Mesendoderm (in vitro differentiated cells): ENCODE results near the gene ETNPPL.
A peak's percentile ranks its signal among the peaks of the same experiment; 100 is the strongest.

ENCODE experiments used
- DNase-seq: peaks from one replicate; pipeline ENCODE4 v3.0.0; 2013
- H2AK5ac ChIP-seq: 2 replicates; pipeline ENCODE4 v1.6.1; 2013; ENCODE audit warnings: low read length, inconsistent platforms
- H2BK120ac ChIP-seq: 2 replicates; pipeline ENCODE4 v1.6.1; 2013; ENCODE audit warnings: low read depth, mild to moderate bottlenecking, low read length, moderate library complexity, mixed read lengths
- H2BK15ac ChIP-seq: replicated peaks from 2 replicates; pipeline ENCODE4 v1.6.1; 2013; ENCODE audit warnings: low read depth, mild to moderate bottlenecking, moderate library complexity
- H2BK5ac ChIP-seq: 2 replicates; pipeline ENCODE4 v1.6.1; 2013; ENCODE audit warnings: low read length, inconsistent platforms
- H3K18ac ChIP-seq: 2 replicates; pipeline ENCODE4 v1.6.1; 2013; ENCODE audit warnings: mild to moderate bottlenecking, low read length, mixed read lengths
- H3K23ac ChIP-seq: one replicate; pipeline ENCODE4 v1.6.1; 2013; ENCODE audit warnings: low read length
- H3K27ac ChIP-seq: 2 replicates; pipeline ENCODE4 v1.5.1; 2013; ENCODE audit warnings: low read depth, mild to moderate bottlenecking, inconsistent platforms, low read length, moderate library complexity
- H3K27me3 ChIP-seq: 2 replicates; pipeline ENCODE4 v1.6.1; 2013; ENCODE audit warnings: low read length, control low read depth, mild to moderate bottlenecking, inconsistent platforms; ENCODE audit not compliant: insufficient read depth, poor library complexity
- H3K36me3 ChIP-seq: 2 replicates; pipeline ENCODE4 v1.6.1; 2013; ENCODE audit warnings: low read length, inconsistent platforms; ENCODE audit not compliant: control insufficient read depth, insufficient read depth
- H3K4ac ChIP-seq: one replicate; pipeline ENCODE4 v1.6.1; 2013; ENCODE audit warnings: low read depth, mild to moderate bottlenecking, low read length, moderate library complexity
- H3K4me1 ChIP-seq: 2 replicates; pipeline ENCODE4 v1.6.1; 2013; ENCODE audit warnings: low read depth, low read length, inconsistent platforms; ENCODE audit not compliant: control insufficient read depth
- H3K4me2 ChIP-seq: 2 replicates; pipeline ENCODE4 v1.6.1; 2013; ENCODE audit warnings: low read length
- H3K4me3 ChIP-seq: 2 replicates; pipeline ENCODE4 v1.5.1; 2013; ENCODE audit warnings: mild to moderate bottlenecking, low read length
- H3K56ac ChIP-seq: one replicate; pipeline ENCODE4 v1.6.1; 2013; ENCODE audit warnings: low read length
- H3K79me1 ChIP-seq: 2 replicates; pipeline ENCODE4 v1.6.1; 2013; ENCODE audit warnings: low read length, inconsistent platforms
- H3K79me2 ChIP-seq: 2 replicates; pipeline ENCODE4 v1.6.1; 2013; ENCODE audit warnings: mild to moderate bottlenecking, low read length; ENCODE audit not compliant: control insufficient read depth, insufficient read depth
- H3K9ac ChIP-seq: 2 replicates; pipeline ENCODE4 v1.6.1; 2013; ENCODE audit warnings: low read length, inconsistent platforms
- H4K5ac ChIP-seq: one replicate; pipeline ENCODE4 v1.6.1; 2013; ENCODE audit warnings: low read length
- H4K8ac ChIP-seq: one replicate; pipeline ENCODE4 v1.6.1; 2013; ENCODE audit warnings: low read depth, mild to moderate bottlenecking, control low read depth, low read length, moderate library complexity
- WGBS: extraction: QIAGEN DNeasy Blood & Tissue Kit; methylation state at CpG from one replicate; pipeline ENCODE4 v1.1.7; 2013; ENCODE audit warnings: low lambda C conversion rate, missing lambda C conversion rate; ENCODE audit not compliant: insufficient coverage; ENCODE audit errors: extremely low coverage; 5-methylcytosine and 5-hydroxymethylcytosine counted together

ETNPPL gene

GRCh38 chr4:108774809-108775530 is 12.1 kb upstream of the ETNPPL start:
- H2BK5ac ChIP-seq: no peak overlapping the region
- no peak overlapping the region for H3K18ac ChIP-seq
- H4K5ac ChIP-seq: no peak overlapping the region
- no peak overlapping the region for H3K9ac ChIP-seq
- no peak overlapping the region for H3K4me3 ChIP-seq
- no peak overlapping the region for H3K4me2 ChIP-seq
- no peak overlapping the region for H2BK15ac ChIP-seq
- no peak overlapping the region for H4K8ac ChIP-seq
- WGBS: no CpG with 5 or more reads among the region's 5 CpGs
- H2BK120ac ChIP-seq: no peak overlapping the region
- H3K27me3 ChIP-seq: no peaks in the 10 kb centered on the region
- H3K79me1 ChIP-seq: no peaks in the 10 kb centered on the region
- H3K56ac ChIP-seq: no peak overlapping the region
- no peak overlapping the region for H2AK5ac ChIP-seq
- peak; percentile 5 for DNase-seq
- H3K4ac ChIP-seq: no peak overlapping the region
- H3K4me1 ChIP-seq: no peaks in the 10 kb centered on the region
- no peak overlapping the region for H3K27ac ChIP-seq
- H3K79me2 ChIP-seq: no peaks in the 10 kb centered on the region
- H3K23ac ChIP-seq: no peak overlapping the region
- H3K36me3 ChIP-seq: no peaks in the 10 kb centered on the region

DNA sequence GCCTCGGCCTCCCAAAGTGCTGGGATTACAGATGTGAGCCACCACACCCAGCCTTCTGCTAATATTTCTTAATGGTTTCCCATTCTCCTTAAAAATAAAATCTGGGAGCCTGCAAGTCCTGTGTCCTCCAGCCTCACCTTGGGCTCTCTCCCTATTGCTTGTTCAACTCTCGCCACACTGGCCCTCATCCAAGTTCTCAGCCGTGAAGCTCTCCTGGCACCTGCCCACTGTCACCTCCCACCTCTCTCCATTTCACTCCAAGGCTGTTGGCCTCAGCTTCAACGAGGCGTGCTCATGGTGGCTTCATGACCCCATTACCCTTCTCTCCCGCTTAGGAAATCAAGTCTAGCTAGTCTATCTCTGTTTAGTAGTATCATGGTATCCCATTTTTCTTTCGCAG is 9.5 kb upstream of the ETNPPL start:
- Histone ChIP-seq H3K18ac (no peak overlapping the region), H3K23ac (no peak overlapping the region), H3K4me2 (no peak overlapping the region), H3K4me1 (no peaks in the 10 kb centered on the region), H2BK5ac (no peak overlapping the region), H4K5ac (no peak overlapping the region), H3K4ac (no peak overlapping the region), H3K9ac (no peak overlapping the region), H3K27ac (no peak overlapping the region), H3K27me3 (no peaks in the 10 kb centered on the region), H4K8ac (no peak overlapping the region), H2BK120ac (no peak overlapping the region), H3K36me3 (no peaks in the 10 kb centered on the region), H3K79me2 (no peaks in the 10 kb centered on the region), H3K56ac (no peak overlapping the region), H3K4me3 (no peak overlapping the region), H3K79me1 (no peaks in the 10 kb centered on the region), H2BK15ac (no peak overlapping the region), H2AK5ac (no peak overlapping the region)
- no CpG with 5 or more reads among the region's 7 CpGs for WGBS
- no peak for DNase-seq

- H3K4me2 ChIP-seq: no peak overlapping the region
- no peak overlapping the region for H4K5ac ChIP-seq
- H2AK5ac ChIP-seq: no peak overlapping the region
- peaks cover 6% of the 10 kb centered on the region for H3K27me3 ChIP-seq
- no peaks in the 10 kb centered on the region for H3K79me1 ChIP-seq
- H3K79me2 ChIP-seq: no peaks in the 10 kb centered on the region
- no peak for DNase-seq
- H2BK5ac ChIP-seq: no peak overlapping the region
- no peak overlapping the region for H4K8ac ChIP-seq
- H2BK15ac ChIP-seq: no peak overlapping the region
- no peak overlapping the region for H3K27ac ChIP-seq
- H3K23ac ChIP-seq: no peak overlapping the region
- H2BK120ac ChIP-seq: no peak overlapping the region
- no peak overlapping the region for H3K56ac ChIP-seq
- H3K36me3 ChIP-seq: no peaks in the 10 kb centered on the region
- no peak overlapping the region for H3K18ac ChIP-seq
- no peak overlapping the region for H3K9ac ChIP-seq
- H3K4me1 ChIP-seq: no peaks in the 10 kb centered on the region
- no peak overlapping the region for H3K4ac ChIP-seq
- WGBS: no CpG with 5 or more reads among the region's 3 CpGs
- no peak overlapping the region for H3K4me3 ChIP-seq
Observed at GRCh38 chr4:108766058-108766457, 3.2 kb upstream of the ETNPPL start.

GRCh38 chr4:108763986-108764385 is 1.1 kb upstream of the ETNPPL start:
- Histone ChIP-seq H2BK5ac (no peak overlapping the region), H3K27ac (no peak overlapping the region), H3K4ac (no peak overlapping the region), H3K79me1 (no peaks in the 10 kb centered on the region), H2BK120ac (no peak overlapping the region), H3K9ac (no peak overlapping the region), H3K27me3 (peaks cover 6% of the 10 kb centered on the region), H3K36me3 (no peaks in the 10 kb centered on the region), H3K4me3 (no peak overlapping the region), H4K8ac (no peak overlapping the region), H4K5ac (no peak overlapping the region), H2AK5ac (no peak overlapping the region), H3K18ac (no peak overlapping the region), H3K4me1 (no peaks in the 10 kb centered on the region), H3K56ac (no peak overlapping the region), H3K4me2 (no peak overlapping the region), H3K79me2 (no peaks in the 10 kb centered on the region), H2BK15ac (no peak overlapping the region), H3K23ac (no peak overlapping the region)
- no CpG with 5 or more reads among the region's 4 CpGs for WGBS
- DNase-seq: no peak

DNA sequence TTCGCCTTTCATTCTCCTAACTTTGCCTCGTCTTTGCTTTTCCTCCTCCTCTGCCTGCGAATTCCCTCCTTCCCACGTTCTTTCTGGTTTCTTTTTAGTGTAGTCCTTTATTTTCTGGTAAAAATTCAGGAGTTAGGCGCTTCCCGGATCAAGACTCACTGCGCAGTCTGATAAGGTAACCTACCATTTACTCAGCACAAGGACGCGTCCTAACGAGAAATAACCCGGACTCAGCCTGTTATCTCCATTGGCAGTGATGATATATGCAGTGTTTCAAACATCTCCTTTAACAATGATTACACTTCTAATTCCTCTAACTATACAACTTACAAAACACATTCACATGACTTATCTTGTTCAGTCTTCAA is 357 bp upstream of the ETNPPL start:
- Histone ChIP-seq H4K5ac (no peak overlapping the region), H3K4ac (no peak overlapping the region), H2BK120ac (no peak overlapping the region), H3K27ac (no peak overlapping the region), H2BK15ac (no peak overlapping the region), H3K4me3 (no peak overlapping the region), H3K4me2 (peak overlapping the region; percentile 77), H3K79me2 (no peaks in the 10 kb centered on the region), H2AK5ac (no peak overlapping the region), H3K9ac (peak overlapping the region; percentile 28), H3K27me3 (peaks cover 6% of the 10 kb centered on the region), H4K8ac (no peak overlapping the region), H3K4me1 (no peaks in the 10 kb centered on the region), H3K23ac (no peak overlapping the region), H3K56ac (peak overlapping the region; percentile 75), H3K36me3 (no peaks in the 10 kb centered on the region), H2BK5ac (no peak overlapping the region), H3K18ac (no peak overlapping the region), H3K79me1 (no peaks in the 10 kb centered on the region)
- DNase-seq: no peak
- no CpG with 5 or more reads among the region's 11 CpGs for WGBS

GRCh38 chr4:108758498-108758897 is 4.4 kb downstream of the ETNPPL start:
- Histone ChIP-seq H2BK120ac (no peak overlapping the region), H3K27me3 (peaks cover 5% of the 10 kb centered on the region), H3K9ac (no peak overlapping the region), H3K27ac (no peak overlapping the region), H3K36me3 (no peaks in the 10 kb centered on the region), H3K4me1 (no peaks in the 10 kb centered on the region), H2BK15ac (no peak overlapping the region), H3K4me2 (no peak overlapping the region), H3K4me3 (no peak overlapping the region), H3K18ac (no peak overlapping the region), H3K23ac (no peak overlapping the region), H3K4ac (no peak overlapping the region), H2BK5ac (no peak overlapping the region), H3K79me1 (no peaks in the 10 kb centered on the region), H2AK5ac (no peak overlapping the region), H3K56ac (no peak overlapping the region), H3K79me2 (no peaks in the 10 kb centered on the region), H4K8ac (no peak overlapping the region), H4K5ac (no peak overlapping the region)
- no CpG with 5 or more reads among the region's 9 CpGs for WGBS
- DNase-seq: no peak
